HUES6 (cell line): Measurements from ENCODE around the gene TIRAP.

ENCODE experiments used
- H3K27ac ChIP-seq: 2 replicates; pipeline ENCODE4 v1.7.0; 2013; ENCODE audit warnings: low read depth, mild to moderate bottlenecking, low read length, inconsistent platforms
- H3K27me3 ChIP-seq: 2 replicates; pipeline ENCODE4 v1.6.1; 2013; ENCODE audit warnings: low read length; ENCODE audit not compliant: control insufficient read depth, insufficient read depth
- H3K36me3 ChIP-seq: 2 replicates; pipeline ENCODE4 v1.6.1; 2013; ENCODE audit warnings: low read length; ENCODE audit not compliant: control insufficient read depth, insufficient read depth
- H3K4me1 ChIP-seq: 2 replicates; pipeline ENCODE4 v1.6.1; 2013; ENCODE audit warnings: low read length; ENCODE audit not compliant: control insufficient read depth, insufficient read depth
- H3K4me3 ChIP-seq: 2 replicates; pipeline ENCODE4 v1.5.1; 2013; ENCODE audit warnings: low read depth, low read length
- H3K9ac ChIP-seq: one replicate; pipeline ENCODE4 v1.6.1; 2013; ENCODE audit warnings: mild to moderate bottlenecking, low read length
- H3K9me3 ChIP-seq: 2 replicates; pipeline ENCODE4 v1.6.1; 2013; ENCODE audit warnings: low read depth, low read length; ENCODE audit not compliant: control insufficient read depth, insufficient read depth

Gene TIRAP

DNA sequence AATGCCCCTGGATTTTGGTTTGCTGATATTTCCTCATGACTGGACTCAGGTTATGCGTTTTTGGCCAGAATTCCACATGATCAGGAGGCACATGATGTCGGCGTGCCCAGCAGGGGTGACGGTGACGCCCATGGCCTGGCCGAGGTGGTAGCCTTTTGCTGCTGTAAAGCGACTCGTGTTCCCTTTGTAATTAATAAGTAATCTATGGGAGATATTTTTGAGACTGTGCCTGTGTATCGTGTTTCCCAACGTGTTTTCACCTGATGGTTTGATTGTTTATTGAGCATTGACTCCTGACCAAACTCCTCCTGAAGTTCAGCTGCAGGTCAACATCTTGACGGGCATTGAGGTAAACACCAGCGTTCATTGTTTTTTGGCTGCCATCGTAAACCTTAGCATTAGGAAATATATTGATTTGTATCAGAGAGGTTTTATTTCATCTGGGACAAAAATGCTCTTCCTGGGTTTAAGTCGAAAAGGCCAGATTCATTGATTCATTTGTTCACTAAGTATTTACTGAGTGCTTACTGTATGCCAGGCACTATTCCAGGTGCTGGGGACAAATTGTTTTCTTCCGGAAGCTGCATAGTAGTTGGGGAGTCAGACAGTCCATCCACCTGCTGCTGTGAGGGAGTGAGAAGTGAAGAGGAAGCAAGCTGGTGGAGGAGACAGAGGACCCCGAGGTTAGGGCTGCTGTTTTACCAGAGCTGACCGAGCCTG lies 44.5 kb downstream of the TIRAP start:
- Histone ChIP-seq H3K9me3 (no peaks in the 10 kb centered on the region), H3K36me3 (peaks cover 14% of the 10 kb centered on the region), H3K4me3 (no peak overlapping the region), H3K27ac (no peak overlapping the region), H3K9ac (no peak overlapping the region), H3K27me3 (no peaks in the 10 kb centered on the region), H3K4me1 (no peaks in the 10 kb centered on the region)

GRCh38 chr11:126328001-126328390 lies 45.1 kb downstream of the TIRAP start:
- Histone ChIP-seq H3K36me3 (peaks cover 17% of the 10 kb centered on the region), H3K9me3 (no peaks in the 10 kb centered on the region), H3K27me3 (no peaks in the 10 kb centered on the region), H3K27ac (no peak overlapping the region), H3K4me3 (no peak overlapping the region), H3K9ac (no peak overlapping the region), H3K4me1 (no peaks in the 10 kb centered on the region)

DNA sequence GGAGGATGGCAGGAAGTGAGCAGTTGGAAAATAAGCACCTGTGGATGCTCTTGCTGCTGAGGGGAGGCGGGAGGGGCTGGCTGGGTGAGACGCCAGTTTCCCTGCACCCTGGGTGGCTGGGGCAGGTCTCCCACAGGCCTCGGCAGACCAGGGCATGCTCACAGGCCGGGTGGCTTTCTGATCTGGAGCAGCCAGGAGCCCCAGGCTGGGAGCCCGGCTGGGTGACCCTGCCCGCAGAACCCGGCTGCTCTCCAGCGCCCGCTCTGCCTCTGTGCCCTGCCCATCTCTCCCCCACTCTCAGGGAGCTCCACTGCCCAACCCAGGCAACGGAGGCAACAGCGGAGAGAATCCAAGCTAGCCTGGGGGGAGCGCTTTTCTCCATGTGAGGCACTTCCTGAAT lies 45.6 kb downstream of the TIRAP start:
- no peak overlapping the region for H3K4me3 ChIP-seq
- H3K9me3 ChIP-seq: no peaks in the 10 kb centered on the region
- H3K9ac ChIP-seq: no peak overlapping the region
- H3K36me3 ChIP-seq: peaks cover 21% of the 10 kb centered on the region
- H3K27me3 ChIP-seq: no peaks in the 10 kb centered on the region
- no peaks in the 10 kb centered on the region for H3K4me1 ChIP-seq
- no peak overlapping the region for H3K27ac ChIP-seq

- Histone ChIP-seq H3K9ac (no peak overlapping the region), H3K4me1 (no peaks in the 10 kb centered on the region), H3K27me3 (no peaks in the 10 kb centered on the region), H3K4me3 (no peak overlapping the region), H3K36me3 (peaks cover 27% of the 10 kb centered on the region), H3K9me3 (no peaks in the 10 kb centered on the region), H3K27ac (no peak overlapping the region)
Observed at GRCh38 chr11:126328938-126329643, 46.2 kb downstream of the TIRAP start.

DNA sequence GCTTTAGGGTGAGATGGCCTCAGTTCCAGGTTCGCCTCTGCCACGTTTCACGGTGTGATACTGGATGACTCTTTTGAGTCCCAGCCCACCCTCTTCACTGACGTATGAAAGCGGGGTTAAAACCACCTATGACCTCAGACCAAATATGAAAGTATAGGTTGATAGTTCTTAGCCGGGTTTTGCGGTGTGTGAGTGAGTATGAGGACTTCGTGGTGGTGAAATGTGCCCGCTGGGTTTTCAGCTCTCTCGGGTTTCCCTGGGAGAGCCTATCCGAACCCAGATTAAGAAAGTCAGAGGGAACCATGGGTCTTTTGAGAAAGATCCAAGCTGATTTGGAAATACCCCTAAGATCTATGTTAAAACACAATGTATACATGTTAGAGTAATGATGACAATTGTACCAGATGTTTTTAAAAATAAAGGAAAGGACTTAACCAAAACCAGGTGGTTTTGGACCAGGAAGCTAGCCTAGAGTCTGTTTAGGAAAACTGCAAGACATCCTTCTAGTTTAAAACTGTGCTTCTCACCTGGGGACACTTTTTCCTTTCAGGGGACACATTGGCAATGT lies 46.8 kb downstream of the TIRAP start:
- peaks cover 27% of the 10 kb centered on the region for H3K36me3 ChIP-seq
- no peaks in the 10 kb centered on the region for H3K4me1 ChIP-seq
- no peak overlapping the region for H3K4me3 ChIP-seq
- no peak overlapping the region for H3K9ac ChIP-seq
- H3K27me3 ChIP-seq: no peaks in the 10 kb centered on the region
- no peak overlapping the region for H3K27ac ChIP-seq
- H3K9me3 ChIP-seq: no peaks in the 10 kb centered on the region

DNA sequence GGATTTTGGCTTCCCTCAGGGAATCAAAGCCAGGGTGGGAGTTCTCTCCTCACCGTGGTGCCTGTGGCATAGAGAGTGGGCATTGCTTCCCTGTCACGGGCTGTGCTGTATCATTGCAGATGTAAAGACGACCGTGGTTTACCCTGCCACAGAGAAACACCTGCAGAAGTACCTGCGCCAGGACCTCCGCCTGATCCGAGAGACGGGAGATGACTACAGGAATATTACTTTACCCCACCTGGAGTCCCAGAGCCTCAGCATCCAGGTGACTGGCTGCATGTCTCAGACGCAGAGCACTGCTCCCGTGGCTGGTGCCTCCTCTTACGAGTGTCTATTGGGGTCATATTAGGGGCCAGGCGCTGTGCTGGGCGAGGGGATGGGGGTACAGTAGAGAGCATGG lies 48.4 kb downstream of the TIRAP start:
- Histone ChIP-seq H3K27ac (no peak overlapping the region), H3K4me1 (peaks cover 3% of the 10 kb centered on the region; the same call in 1 of the 2 replicates), H3K9ac (no peak overlapping the region), H3K9me3 (no peaks in the 10 kb centered on the region), H3K4me3 (no peak overlapping the region), H3K27me3 (no peaks in the 10 kb centered on the region), H3K36me3 (peaks cover 27% of the 10 kb centered on the region)

DNA sequence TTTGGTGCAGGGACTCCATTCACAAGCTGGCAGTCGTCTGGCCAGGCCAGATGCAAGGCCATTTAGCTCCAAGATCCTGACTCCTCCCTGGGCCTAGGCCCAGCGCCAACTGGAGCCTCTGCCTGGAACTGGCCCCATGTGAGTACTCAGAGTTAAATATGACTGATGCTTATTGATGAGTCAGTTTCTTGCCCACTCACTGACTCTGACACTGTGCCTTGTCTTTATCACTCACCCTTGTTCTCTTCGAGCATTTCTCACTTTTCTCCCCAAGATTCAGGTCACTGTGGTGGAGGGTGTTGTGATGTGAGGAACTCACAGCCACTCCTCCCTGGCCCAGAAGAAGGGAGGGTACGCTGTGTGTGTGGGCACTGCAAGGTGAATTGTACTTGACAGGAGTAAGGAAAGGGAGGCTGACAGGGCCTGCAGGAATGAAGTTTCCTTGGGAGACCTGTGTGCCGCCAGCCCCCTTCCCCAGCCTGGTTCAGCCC lies 49.4 kb downstream of the TIRAP start:
- Histone ChIP-seq H3K4me1 (peaks cover 10% of the 10 kb centered on the region; the same call in 1 of the 2 replicates), H3K9me3 (no peaks in the 10 kb centered on the region), H3K27ac (no peak overlapping the region), H3K4me3 (no peak overlapping the region), H3K27me3 (no peaks in the 10 kb centered on the region), H3K36me3 (peaks cover 33% of the 10 kb centered on the region), H3K9ac (no peak overlapping the region)

GRCh38 chr11:126333142-126333541 lies 50.2 kb downstream of the TIRAP start:
- Histone ChIP-seq H3K9ac (no peak overlapping the region), H3K9me3 (no peaks in the 10 kb centered on the region), H3K27ac (no peak overlapping the region), H3K4me1 (peaks cover 10% of the 10 kb centered on the region; the same call in 1 of the 2 replicates), H3K27me3 (no peaks in the 10 kb centered on the region), H3K36me3 (peaks cover 37% of the 10 kb centered on the region), H3K4me3 (no peak overlapping the region)

- Histone ChIP-seq H3K4me1 (peaks cover 10% of the 10 kb centered on the region; the same call in 1 of the 2 replicates), H3K36me3 (peaks cover 52% of the 10 kb centered on the region), H3K9ac (no peak overlapping the region), H3K27me3 (no peaks in the 10 kb centered on the region), H3K9me3 (no peaks in the 10 kb centered on the region), H3K27ac (no peak overlapping the region), H3K4me3 (no peak overlapping the region)
Observed at GRCh38 chr11:126334659-126335462, 52.0 kb downstream of the TIRAP start.

DNA sequence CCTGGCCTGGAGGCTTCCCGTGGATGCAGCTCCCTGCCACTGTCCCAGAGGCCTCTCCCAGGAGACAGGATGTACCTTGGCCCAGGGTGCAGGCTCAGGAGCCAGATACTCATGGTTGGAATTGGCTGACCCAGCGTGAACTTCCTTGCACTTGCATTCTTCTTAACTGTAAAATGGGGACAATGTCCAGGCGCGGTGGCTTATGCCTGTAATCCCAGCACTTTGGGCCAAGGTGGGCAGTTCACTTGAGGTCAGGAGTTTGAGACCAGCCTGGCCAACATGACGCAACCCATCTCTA lies 52.5 kb downstream of the TIRAP start:
- no peak overlapping the region for H3K4me3 ChIP-seq
- no peaks in the 10 kb centered on the region for H3K27me3 ChIP-seq
- no peak overlapping the region for H3K9ac ChIP-seq
- H3K36me3 ChIP-seq: peaks cover 54% of the 10 kb centered on the region
- peaks cover 10% of the 10 kb centered on the region; the same call in 1 of the 2 replicates for H3K4me1 ChIP-seq
- H3K9me3 ChIP-seq: no peaks in the 10 kb centered on the region
- H3K27ac ChIP-seq: no peak overlapping the region
